ENCODE measurements around the gene SCIN. TPM values are rescaled to one million over a fixed set of nuclear protein-coding genes. Genes with fewer than 3 reads are reported as not detected.
"Not testable (repeated sequence)": the region's sequence is repeated elsewhere in the genome, so short reads cannot be mapped to it uniquely, and the experiment has no call there.

The SCIN gene
- total RNA-seq, 1 experiment from 2014 or later = 0.37 TPM

DNA sequence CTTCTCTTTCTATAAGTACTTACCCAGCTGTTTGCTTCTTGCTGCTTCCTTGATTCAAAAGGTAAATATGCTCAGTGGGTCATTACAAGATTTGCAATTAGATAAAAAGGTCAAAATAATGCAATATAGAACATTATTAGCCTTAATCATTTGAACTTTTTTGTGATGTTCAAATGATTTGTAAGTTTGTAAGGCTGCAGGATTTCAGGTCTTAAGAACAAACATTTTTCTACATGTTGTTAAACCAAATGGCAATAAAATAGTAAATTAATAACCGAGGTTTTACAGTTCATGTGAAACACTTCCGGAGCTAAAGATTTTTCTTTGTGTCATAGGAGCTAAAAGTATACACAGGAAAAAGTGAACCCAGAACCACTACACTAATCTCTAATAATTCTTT is 16.2 kb upstream of the SCIN start:
- Histone ChIP-seq H3K27me3 (replicated peaks) (no peaks in the 10 kb centered on the region), H3K27ac (no peak overlapping the region), H3K4me3 (no peak overlapping the region), H3K36me3 (no peaks in the 10 kb centered on the region), H3K9me3 (replicated peaks) (no peaks in the 10 kb centered on the region), H3K4me1 (replicated peaks) (no peaks in the 10 kb centered on the region)
- no peak for DNase-seq (ENCODE audit: low read depth in 1 of 2, low spot score in 2 of 2)

DNA sequence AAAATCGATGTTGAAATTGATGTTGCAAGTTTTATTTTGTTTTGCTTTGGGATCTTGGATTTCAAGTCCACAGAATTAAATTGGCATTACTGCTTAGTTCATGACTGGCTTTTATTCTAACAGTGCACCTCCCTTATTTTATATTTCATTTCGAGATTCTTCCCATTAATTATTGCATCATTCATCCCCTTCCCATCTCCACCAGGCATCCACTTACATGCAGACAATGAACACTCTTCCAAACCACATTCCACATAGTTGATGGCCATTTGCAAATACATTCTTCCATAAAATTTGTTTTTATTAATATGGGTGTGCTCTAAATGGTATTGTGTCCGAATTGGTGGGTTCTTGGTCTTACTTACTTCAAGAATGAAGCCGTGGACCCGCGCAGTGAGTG is 15.6 kb upstream of the SCIN start:
- Histone ChIP-seq H3K27me3 (replicated peaks) (no peaks in the 10 kb centered on the region), H3K4me1 (replicated peaks) (no peaks in the 10 kb centered on the region), H3K4me3 (no peak overlapping the region), H3K36me3 (no peaks in the 10 kb centered on the region), H3K9me3 (replicated peaks) (no peaks in the 10 kb centered on the region), H3K27ac (no peak overlapping the region)
- DNase-seq (ENCODE audit: low read depth in 1 of 2, low spot score in 2 of 2) = no peak

DNA sequence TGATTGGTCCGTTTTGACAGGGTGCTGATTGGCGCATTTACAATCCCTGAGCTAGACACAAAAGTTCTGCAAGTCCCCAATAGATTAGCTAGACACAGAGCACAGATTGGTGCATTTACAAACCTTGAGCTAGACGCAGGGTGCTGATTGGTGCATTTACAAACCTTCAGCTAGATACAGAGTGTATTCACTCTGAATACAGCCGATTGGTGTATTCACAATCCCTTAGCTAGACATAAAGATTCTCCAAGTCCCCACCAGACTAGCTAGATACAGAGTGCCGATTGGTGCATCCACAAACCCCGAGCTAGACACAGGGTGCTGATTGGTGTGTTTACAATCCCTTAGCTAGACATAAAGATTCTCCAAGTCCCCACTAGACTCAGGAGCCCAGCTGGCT is 14.8 kb upstream of the SCIN start:
- not testable (repeated sequence) for H3K9me3 ChIP-seq (replicated peaks); H3K27me3 ChIP-seq (replicated peaks); H3K36me3 ChIP-seq; H3K27ac ChIP-seq; H3K4me1 ChIP-seq (replicated peaks); DNase-seq (ENCODE audit: low read depth in 1 of 2, low spot score in 2 of 2); H3K4me3 ChIP-seq

DNA sequence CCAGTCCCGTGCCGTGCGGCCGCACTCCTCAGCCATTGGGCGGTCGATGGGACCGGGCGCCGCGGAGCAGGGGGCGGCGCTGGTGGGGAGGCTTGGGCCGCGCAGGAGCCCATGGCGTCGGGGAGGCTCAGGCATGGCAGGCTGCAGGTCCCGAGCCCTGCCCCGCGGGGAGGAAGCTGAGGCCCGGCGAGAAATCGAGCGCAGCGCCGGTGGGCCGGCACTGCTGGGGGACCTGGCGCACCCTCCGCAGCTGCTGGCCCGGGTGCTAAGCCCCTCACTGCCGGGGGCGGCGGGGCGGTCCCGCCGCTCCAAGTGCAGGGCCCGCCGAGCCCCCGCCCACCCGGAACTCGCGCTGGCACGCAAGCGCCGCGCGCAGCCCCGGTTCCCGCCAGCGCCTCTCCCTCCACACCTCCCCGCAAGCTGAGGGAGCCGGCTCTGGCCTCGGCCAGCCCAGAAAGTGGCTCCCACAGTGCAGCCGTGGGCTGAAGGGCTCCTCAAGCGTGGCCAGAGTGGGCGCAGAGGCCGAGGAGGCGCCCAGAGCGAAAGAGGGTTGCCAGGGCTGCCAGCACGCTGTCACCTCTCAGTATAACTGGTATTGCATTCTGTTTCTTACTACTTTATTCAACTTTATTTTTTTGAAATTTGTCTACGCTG is 14.3 kb upstream of the SCIN start:
- H3K27ac ChIP-seq; H3K27me3 ChIP-seq (replicated peaks); H3K4me1 ChIP-seq (replicated peaks); H3K9me3 ChIP-seq (replicated peaks); DNase-seq (ENCODE audit: low read depth in 1 of 2, low spot score in 2 of 2); H3K4me3 ChIP-seq; H3K36me3 ChIP-seq: not testable (repeated sequence)

DNA sequence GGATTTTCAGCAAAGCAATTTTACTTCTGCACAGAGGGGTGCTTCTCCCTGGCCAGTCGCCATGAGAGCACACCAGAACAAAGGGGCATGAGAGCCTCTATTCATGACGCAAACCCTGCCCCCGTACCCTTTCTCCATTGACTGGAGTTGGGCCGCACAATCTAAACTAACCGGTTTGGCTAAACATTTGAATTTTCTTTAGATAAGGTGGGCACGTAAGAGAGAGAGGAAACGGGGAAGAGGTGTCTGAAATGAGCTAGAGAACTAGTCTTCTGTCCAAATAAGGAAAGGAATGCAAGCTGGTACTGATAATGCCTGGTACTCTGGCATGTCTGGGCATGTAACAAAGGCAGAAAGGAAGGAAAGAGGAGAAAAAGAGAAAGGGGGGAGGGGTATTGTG is 13.2 kb upstream of the SCIN start:
- Histone ChIP-seq H3K27ac (no peak overlapping the region), H3K27me3 (replicated peaks) (no peaks in the 10 kb centered on the region), H3K4me3 (no peak overlapping the region), H3K36me3 (no peaks in the 10 kb centered on the region), H3K4me1 (replicated peaks) (no peaks in the 10 kb centered on the region), H3K9me3 (replicated peaks) (no peaks in the 10 kb centered on the region)
- no peak for DNase-seq (ENCODE audit: low read depth in 1 of 2, low spot score in 2 of 2)

DNA sequence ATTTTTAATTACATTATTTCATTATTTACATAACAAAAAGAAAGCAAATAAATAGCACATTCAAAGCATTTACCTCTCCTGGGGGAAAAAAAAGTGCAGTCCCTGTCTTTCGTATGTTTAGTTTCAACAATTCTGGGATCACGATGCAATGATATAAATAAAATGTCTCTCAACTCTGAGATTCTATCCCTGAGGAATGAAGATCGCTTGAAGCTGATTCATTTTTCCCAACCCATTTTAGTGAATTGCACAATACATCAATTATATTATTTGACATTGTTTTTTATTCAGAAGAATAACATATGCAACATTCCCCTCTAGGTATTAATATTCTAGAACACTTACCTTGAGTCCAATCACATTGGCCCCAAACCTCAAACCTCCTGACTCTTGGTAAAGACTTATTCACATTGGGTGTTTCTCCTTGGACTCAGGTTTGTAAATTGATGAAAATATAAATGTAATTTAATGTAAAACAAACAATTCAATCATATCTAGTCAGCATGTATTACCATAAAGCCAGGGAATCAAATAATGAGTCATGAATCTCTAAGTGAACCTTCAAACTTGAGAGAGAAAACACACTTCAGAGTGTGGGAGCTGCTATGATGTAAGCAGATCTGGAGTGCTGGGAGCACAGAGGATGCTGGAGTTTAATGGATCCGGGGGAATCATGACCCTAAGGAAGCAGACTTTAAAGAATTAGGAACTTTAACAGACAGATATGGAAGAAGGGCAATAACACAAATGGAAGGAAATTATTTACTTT is 5.3 kb upstream of the SCIN start:
- no peak for DNase-seq (ENCODE audit: low read depth in 1 of 2, low spot score in 2 of 2)
- no peaks in the 10 kb centered on the region for H3K9me3 ChIP-seq (replicated peaks)
- H3K4me1 ChIP-seq (replicated peaks) = no peaks in the 10 kb centered on the region; the same call in 1 of the 2 replicates

DNA sequence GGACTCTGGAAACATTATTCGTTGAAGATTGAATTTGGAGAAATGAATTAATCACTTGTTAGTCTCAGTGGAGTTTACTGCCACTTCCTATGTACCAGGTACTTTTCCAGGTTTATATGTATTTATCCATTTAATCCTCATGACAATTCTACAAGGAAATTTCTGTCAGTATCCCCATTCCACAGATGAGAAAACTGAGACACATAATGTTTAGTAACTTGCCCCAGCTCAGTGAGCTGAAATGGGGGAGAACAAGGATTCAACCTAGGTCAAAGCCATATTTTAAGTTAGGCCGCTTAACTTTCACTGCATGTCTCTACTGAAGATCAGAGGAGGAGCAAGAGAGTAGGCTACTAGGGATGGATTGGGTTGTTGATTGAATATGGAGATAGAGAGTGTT is 4.6 kb upstream of the SCIN start:
- H3K27ac ChIP-seq = no peak overlapping the region
- no peak overlapping the region for H3K4me3 ChIP-seq
- H3K36me3 ChIP-seq = no peaks in the 10 kb centered on the region
- H3K9me3 ChIP-seq (replicated peaks) = no peaks in the 10 kb centered on the region
- H3K27me3 ChIP-seq (replicated peaks) = peaks cover 13% of the 10 kb centered on the region
- no peak for DNase-seq (ENCODE audit: low read depth in 1 of 2, low spot score in 2 of 2)
- peaks cover 3% of the 10 kb centered on the region; the same call in 1 of the 2 replicates for H3K4me1 ChIP-seq (replicated peaks)

More for the DNA sequence above, 5.3 kb upstream of the SCIN start:
- no peak overlapping the region for H3K27ac ChIP-seq
- peaks cover 11% of the 10 kb centered on the region; the same call in 1 of the 2 replicates for H3K27me3 ChIP-seq (replicated peaks)
- no peak overlapping the region for H3K4me3 ChIP-seq
- no peaks in the 10 kb centered on the region for H3K36me3 ChIP-seq

DNA sequence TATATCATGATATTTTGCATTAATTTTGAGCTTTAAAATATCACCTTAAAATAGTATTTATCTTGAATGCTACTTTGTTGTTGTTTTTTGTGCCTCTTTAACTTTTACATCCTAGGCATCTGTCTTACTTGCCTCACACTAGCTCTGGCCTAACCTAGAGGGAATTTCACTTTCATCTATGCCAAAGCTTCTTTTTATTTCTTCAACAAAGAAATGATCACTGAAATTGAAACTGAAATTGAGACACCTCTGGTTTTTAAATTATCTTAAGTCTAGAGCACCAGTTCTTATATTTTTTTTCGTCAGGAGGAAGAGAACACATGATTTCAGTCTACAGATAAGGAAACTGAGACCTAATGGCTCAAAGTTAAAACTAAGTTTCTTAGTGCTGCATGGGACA is 3.5 kb upstream of the SCIN start:
- H3K36me3 ChIP-seq = no peaks in the 10 kb centered on the region
- no peak overlapping the region for H3K4me3 ChIP-seq
- DNase-seq (ENCODE audit: low read depth in 1 of 2, low spot score in 2 of 2) = no peak
- no peak overlapping the region for H3K27ac ChIP-seq
- H3K9me3 ChIP-seq (replicated peaks) = no peaks in the 10 kb centered on the region
- peaks cover 3% of the 10 kb centered on the region; the same call in 1 of the 2 replicates for H3K4me1 ChIP-seq (replicated peaks)
- peaks cover 13% of the 10 kb centered on the region for H3K27me3 ChIP-seq (replicated peaks)

DNA sequence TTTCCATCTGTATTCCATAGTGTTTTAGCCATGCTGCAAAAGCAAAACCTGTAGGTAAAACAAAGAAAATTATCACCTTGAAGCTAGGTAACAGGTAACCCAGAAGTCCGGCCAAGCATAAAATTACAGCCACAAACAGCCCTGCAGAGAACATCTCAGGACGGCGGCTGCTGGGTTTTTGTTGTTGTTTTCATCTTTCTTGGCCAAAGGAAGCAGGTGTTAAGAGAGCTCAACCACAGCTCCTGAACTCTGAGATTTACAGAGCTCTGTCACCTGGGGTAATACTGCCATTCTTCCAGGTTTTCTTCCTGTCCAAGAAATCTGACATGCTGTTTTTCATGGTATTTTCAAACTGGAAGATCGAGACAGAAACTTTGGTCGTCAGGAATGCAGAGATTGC is 847 bp upstream of the SCIN start:
- peaks cover 3% of the 10 kb centered on the region; the same call in 1 of the 2 replicates for H3K4me1 ChIP-seq (replicated peaks)
- H3K4me3 ChIP-seq = no peak overlapping the region
- no peak overlapping the region for H3K27ac ChIP-seq
- no peaks in the 10 kb centered on the region for H3K9me3 ChIP-seq (replicated peaks)
- H3K36me3 ChIP-seq = no peaks in the 10 kb centered on the region
- peaks cover 13% of the 10 kb centered on the region for H3K27me3 ChIP-seq (replicated peaks)
- DNase-seq (ENCODE audit: low read depth in 1 of 2, low spot score in 2 of 2) = no peak

DNA sequence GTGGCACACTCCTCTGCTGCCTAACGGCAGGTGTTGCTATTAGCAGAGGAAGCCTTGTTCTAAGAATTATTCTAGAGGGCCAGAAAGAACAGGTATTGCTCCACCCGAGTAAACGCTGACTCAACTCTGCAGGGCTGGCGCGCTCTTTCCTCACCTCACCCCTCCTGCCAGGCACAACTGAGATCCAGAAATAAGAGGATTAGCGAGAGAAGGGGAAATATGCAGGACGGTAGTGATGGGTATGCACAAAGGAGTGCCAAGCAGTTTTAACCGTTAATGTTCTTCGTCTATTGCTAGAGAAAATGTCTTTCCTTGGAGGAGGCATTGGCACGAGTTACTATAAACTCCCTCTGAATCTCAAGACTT is 369 bp upstream of the SCIN start:
- Histone ChIP-seq H3K4me3 (peak overlapping the region; percentile 3; the same call in 1 of the 2 replicates), H3K27me3 (replicated peaks) (peaks cover 13% of the 10 kb centered on the region), H3K27ac (no peak overlapping the region), H3K4me1 (replicated peaks) (0 out of 2 replicates have a peak, but pooled peaks cover 3% of the 10 kb centered on the region), H3K36me3 (no peaks in the 10 kb centered on the region), H3K9me3 (replicated peaks) (no peaks in the 10 kb centered on the region)
- no peak for DNase-seq (ENCODE audit: low read depth in 1 of 2, low spot score in 2 of 2)

DNA sequence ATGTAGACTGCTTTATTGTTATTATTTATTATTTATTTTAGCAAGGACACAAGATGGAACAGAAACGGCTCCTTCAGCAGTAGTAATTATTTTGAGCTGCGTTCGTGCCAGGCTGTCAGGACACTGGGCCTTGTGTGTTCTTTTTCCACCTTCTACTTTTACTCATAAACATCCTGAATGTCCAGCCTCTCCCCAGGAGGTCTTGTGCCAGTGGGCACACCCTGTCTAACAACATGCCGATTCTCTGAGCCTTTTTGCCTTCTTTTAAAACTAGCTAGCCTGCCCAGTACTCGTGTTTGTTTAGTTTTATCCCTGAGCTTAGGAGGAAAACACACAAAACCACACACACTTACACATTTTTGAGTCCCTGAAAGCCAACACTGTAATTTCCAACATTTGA is 1.2 kb downstream of the SCIN start:
- no peaks in the 10 kb centered on the region for H3K9me3 ChIP-seq (replicated peaks)
- no peaks in the 10 kb centered on the region for H3K36me3 ChIP-seq
- 0 out of 2 replicates have a peak, but pooled peaks cover 3% of the 10 kb centered on the region for H3K4me1 ChIP-seq (replicated peaks)
- no peak overlapping the region for H3K4me3 ChIP-seq
- peaks cover 13% of the 10 kb centered on the region for H3K27me3 ChIP-seq (replicated peaks)
- no peak for DNase-seq (ENCODE audit: low read depth in 1 of 2, low spot score in 2 of 2)
- H3K27ac ChIP-seq = no peak overlapping the region

DNA sequence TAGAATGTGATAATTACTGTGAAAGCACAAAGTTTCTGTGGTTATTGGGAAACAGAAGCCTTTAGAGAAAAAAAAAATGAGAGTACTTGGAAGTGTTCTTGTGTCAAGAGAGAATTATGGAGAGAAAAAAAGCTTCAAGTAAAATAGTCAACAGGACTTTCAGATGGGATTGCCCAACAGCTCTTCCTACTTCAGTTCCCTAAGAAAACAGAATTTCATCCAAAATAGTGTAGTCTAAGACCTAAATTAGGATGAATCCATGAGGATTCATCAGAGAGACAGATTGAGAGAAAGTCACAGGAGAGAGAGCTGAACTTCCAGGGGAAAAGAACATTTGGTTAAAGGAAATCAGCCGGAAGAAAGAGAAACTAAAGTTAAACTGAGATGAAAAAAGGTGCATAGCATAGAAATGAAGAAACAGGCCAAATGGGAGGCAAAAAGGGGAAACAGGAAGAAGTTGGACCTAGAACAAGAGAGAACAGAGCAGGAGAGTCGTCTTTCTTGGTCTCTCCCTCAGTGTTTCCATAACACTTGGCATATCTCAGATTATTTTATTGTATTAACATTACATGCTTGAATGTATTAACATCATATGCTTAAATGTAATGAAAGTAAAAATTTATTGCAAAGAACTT is 2.5 kb downstream of the SCIN start:
- no peaks in the 10 kb centered on the region for H3K9me3 ChIP-seq (replicated peaks)
- 0 out of 2 replicates have a peak, but pooled peaks cover 3% of the 10 kb centered on the region for H3K4me1 ChIP-seq (replicated peaks)
- H3K27ac ChIP-seq = no peak overlapping the region
- no peaks in the 10 kb centered on the region for H3K36me3 ChIP-seq
- DNase-seq (ENCODE audit: low read depth in 1 of 2, low spot score in 2 of 2) = no peak
- no peak overlapping the region for H3K4me3 ChIP-seq
- H3K27me3 ChIP-seq (replicated peaks) = peaks cover 15% of the 10 kb centered on the region

DNA sequence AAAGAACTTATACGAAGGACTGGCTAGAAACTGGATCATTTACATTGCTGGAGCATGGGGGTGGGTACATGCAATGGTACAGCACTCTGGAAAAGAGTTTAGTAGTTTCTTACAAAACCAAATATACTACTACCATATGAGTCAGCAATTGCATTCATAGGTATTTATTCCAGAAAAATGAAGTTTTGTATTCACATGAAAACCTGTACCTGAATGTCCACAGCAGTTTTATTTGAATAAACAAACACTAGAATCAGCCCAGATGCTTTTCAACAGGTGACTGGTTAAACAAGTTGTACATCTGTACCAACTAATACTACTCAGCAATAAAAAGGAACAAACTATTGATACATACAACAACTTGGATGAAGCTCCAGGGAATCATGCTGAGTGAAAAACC is 3.4 kb downstream of the SCIN start:
- Histone ChIP-seq H3K36me3 (no peaks in the 10 kb centered on the region), H3K4me1 (replicated peaks) (0 out of 2 replicates have a peak, but pooled peaks cover 3% of the 10 kb centered on the region), H3K4me3 (no peak overlapping the region), H3K27ac (no peak overlapping the region), H3K27me3 (replicated peaks) (peaks cover 17% of the 10 kb centered on the region), H3K9me3 (replicated peaks) (no peaks in the 10 kb centered on the region)
- DNase-seq (ENCODE audit: low read depth in 1 of 2, low spot score in 2 of 2) = no peak

Data from SJSA1 (cell line).